Fibroblast of lung (primary cell): ENCODE results near the gene TMPRSS15. TPM values are rescaled to one million over a fixed set of nuclear protein-coding genes. Genes with fewer than 3 reads are reported as not detected.

Experiments used
- DNase-seq, 2 donors: peaks; one replicate each; pipeline versions ENCODE4 v3.0.0 to v3.0.0-alpha.2; 2010; ENCODE audit warnings: low read depth in 2 of 2
- H2AFZ ChIP-seq: 2 replicates; pipeline ENCODE4 v1.5.1; 2012; ENCODE audit warnings: low read length, control low read depth, inconsistent platforms
- H3K27ac ChIP-seq: 2 replicates; pipeline ENCODE4 v1.5.1; 2011; ENCODE audit warnings: low read length, control low read depth; ENCODE audit not compliant: insufficient read depth
- H3K27me3 ChIP-seq: 2 replicates; pipeline ENCODE4 v1.5.1; 2011; ENCODE audit warnings: mild to moderate bottlenecking, low read length; ENCODE audit not compliant: control insufficient read depth, insufficient read depth
- H3K36me3 ChIP-seq: 2 replicates; pipeline ENCODE4 v1.5.1; 2011; ENCODE audit warnings: low read length; ENCODE audit not compliant: control insufficient read depth, insufficient read depth
- H3K4me1 ChIP-seq: 2 replicates; pipeline ENCODE4 v1.5.1; 2011; ENCODE audit warnings: low read length; ENCODE audit not compliant: control insufficient read depth, insufficient read depth; ENCODE audit errors: extremely low read depth
- H3K4me2 ChIP-seq: 2 replicates; pipeline ENCODE4 v1.5.1; 2011; ENCODE audit warnings: low read length, control low read depth; ENCODE audit not compliant: insufficient read depth; ENCODE audit errors: extremely low read depth
- H3K4me3 ChIP-seq, 4 experiments: fragments of 200-600 bp in 1 of 4; sonication (generic) in 1 of 4; replicated peaks in 1 of 4; 2 replicates each; pipeline ENCODE4 v1.5.1; 2011 to 2016; ENCODE audit warnings: low read length in 4 of 4, low read depth in 3 of 4, mild to moderate bottlenecking in 3 of 4, control low read depth in 2 of 4, inconsistent platforms in 1 of 4, mixed read lengths in 1 of 4; ENCODE audit not compliant: insufficient read depth in 1 of 4; ENCODE audit errors: control extremely low read depth in 1 of 4
- H3K79me2 ChIP-seq: 2 replicates; pipeline ENCODE4 v1.5.1; 2012; ENCODE audit warnings: mild to moderate bottlenecking, low read length, inconsistent platforms; ENCODE audit not compliant: control insufficient read depth, insufficient read depth
- H3K9ac ChIP-seq: 2 replicates; pipeline ENCODE4 v1.5.1; 2011; ENCODE audit warnings: mild to moderate bottlenecking, low read length, control low read depth; ENCODE audit not compliant: insufficient read depth
- H3K9me3 ChIP-seq: 2 replicates; pipeline ENCODE4 v1.5.1; 2012; ENCODE audit warnings: low read depth, low read length; ENCODE audit not compliant: control insufficient read depth, insufficient read depth
- H4K20me1 ChIP-seq: 2 replicates; pipeline ENCODE4 v1.5.1; 2011; ENCODE audit warnings: low read length; ENCODE audit not compliant: control insufficient read depth, insufficient read depth; ENCODE audit errors: extremely low read depth
- CTCF ChIP-seq, 2 donors: IDR thresholded peaks in 1 of 2; conservative IDR thresholded peaks in 1 of 2; 1 replicate in 1 of 2; 2 replicates in 1 of 2; pipeline ENCODE4 v1.5.1; 2011 to 2012; ENCODE audit warnings: low read length in 2 of 2, control low read depth in 1 of 2, inconsistent platforms in 1 of 2, low read depth in 1 of 2, mild to moderate bottlenecking in 1 of 2
- EZH2 ChIP-seq: IDR thresholded peaks from 2 replicates; pipeline ENCODE4 v1.5.1; 2012; ENCODE audit warnings: low read length, control low read depth, mild to moderate bottlenecking; ENCODE audit errors: missing control alignments
- polyA plus RNA-seq, 2 donors: library from polyadenylated mRNA; depleted of rRNA in 1 of 2; stranded (reverse) in 1 of 2; unstranded in 1 of 2; fragments of >200 nt; gene quantifications; 2 replicates each; pipeline ENCODE4 v1.2.1, GENCODE V29; 2011 to 2012; ENCODE audit warnings: missing spikeins in 1 of 2
- total RNA-seq: library from RNA; depleted of rRNA; stranded (reverse); fragments of >200 nt; gene quantifications from 2 replicates; pipeline ENCODE4 v1.2.1, GENCODE V29; 2014

Gene TMPRSS15
- total and polyA plus RNA-seq, 2 donors (not counting 1 experiment from before 2014, with no cell fraction given) = not detected

- no peaks in the 10 kb centered on the region for H3K79me2 ChIP-seq
- H3K9ac ChIP-seq = no peak overlapping the region
- H4K20me1 ChIP-seq = no peaks in the 10 kb centered on the region
- H3K9me3 ChIP-seq = no peaks in the 10 kb centered on the region
- H3K27ac ChIP-seq = no peak overlapping the region
- TF ChIP-seq EZH2 = no peak
- TF ChIP-seq CTCF (conservative IDR thresholded peaks at IDR 0.05 in 1 of 2, IDR thresholded peaks at IDR 0.05 in 1 of 2; ENCODE audit: low read depth in 1 of 2, low read length in 2 of 2) = no peak
- H2AFZ ChIP-seq = no peak overlapping the region
- H3K36me3 ChIP-seq = no peaks in the 10 kb centered on the region
- H3K27me3 ChIP-seq = no peaks in the 10 kb centered on the region
- H3K4me2 ChIP-seq = no peak overlapping the region
- DNase-seq = peak in 1 of 2 donors; percentile 0
- peak overlapping the region in 1 of 4 experiments; percentile 21 for H3K4me3 ChIP-seq
- no peaks in the 10 kb centered on the region for H3K4me1 ChIP-seq
Measured at GRCh38 chr21:18245464-18245967, 158.1 kb downstream of the TMPRSS15 start.

GRCh38 chr21:18244671-18245463 lies 158.7 kb downstream of the TMPRSS15 start, which contains the start of gene CHODL:
Gene CHODL, plus strand, starts transcription at chr21:18244833. Its CDS starts 391 bp downstream, at chr21:18245224.
- no peaks in the 10 kb centered on the region for H3K79me2 ChIP-seq
- H3K36me3 ChIP-seq = no peaks in the 10 kb centered on the region
- no peaks in the 10 kb centered on the region for H4K20me1 ChIP-seq
- no peaks in the 10 kb centered on the region for H3K27me3 ChIP-seq
- no peaks in the 10 kb centered on the region for H3K4me1 ChIP-seq
- H3K27ac ChIP-seq = no peak within 1 kb of the TSS
- no peak within 1 kb of the TSS for H3K4me2 ChIP-seq
- TF ChIP-seq CTCF (conservative IDR thresholded peaks at IDR 0.05 in 1 of 2, IDR thresholded peaks at IDR 0.05 in 1 of 2; ENCODE audit: low read depth in 1 of 2, low read length in 2 of 2) (no peak), EZH2 (no peak)
- no peak within 1 kb of the TSS for H2AFZ ChIP-seq
- no peaks in the 10 kb centered on the region for H3K9me3 ChIP-seq
- no peak within 1 kb of the TSS for H3K9ac ChIP-seq
- H3K4me3 ChIP-seq = peak within 1 kb of the TSS in 1 of 4 experiments; percentile 21
- peak; percentile 1 to 5 for DNase-seq

DNA sequence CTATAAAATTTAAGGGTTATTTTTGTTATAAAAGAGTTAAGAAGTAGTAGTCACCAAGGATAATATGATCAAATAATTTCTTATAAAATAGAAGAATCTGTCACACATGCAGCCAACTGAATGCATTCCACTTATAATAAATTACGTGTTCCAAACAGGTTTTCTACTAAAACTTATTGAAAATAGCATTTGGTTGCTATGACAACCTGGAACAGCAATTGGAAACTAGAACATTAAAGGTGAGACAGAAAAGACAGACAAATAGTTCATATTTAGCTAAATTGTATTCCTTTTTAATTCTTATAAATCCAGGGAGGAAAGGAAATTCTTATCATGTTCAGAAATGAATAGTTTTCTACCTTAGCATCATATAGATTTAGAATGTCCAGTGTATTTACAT lies 168.0 kb downstream of the TMPRSS15 start:
- Histone ChIP-seq H3K4me3 (no peak overlapping the region), H3K36me3 (no peaks in the 10 kb centered on the region), H3K79me2 (no peaks in the 10 kb centered on the region), H3K4me1 (no peaks in the 10 kb centered on the region), H3K27me3 (no peaks in the 10 kb centered on the region), H4K20me1 (no peaks in the 10 kb centered on the region), H3K9ac (no peak overlapping the region), H2AFZ (no peak overlapping the region), H3K9me3 (no peaks in the 10 kb centered on the region), H3K4me2 (no peak overlapping the region), H3K27ac (no peak overlapping the region)
- TF ChIP-seq EZH2 = no peak
- TF ChIP-seq CTCF (conservative IDR thresholded peaks at IDR 0.05 in 1 of 2, IDR thresholded peaks at IDR 0.05 in 1 of 2; ENCODE audit: low read depth in 1 of 2, low read length in 2 of 2) = no peak
- no peak for DNase-seq
